GM12801 (cell line): Measurements from ENCODE around the gene IL11.

Experiments used
- CTCF ChIP-seq: IDR thresholded peaks from one replicate; pipeline ENCODE4 v1.5.1; 2011; ENCODE audit warnings: control low read depth; ENCODE audit not compliant: insufficient read length; ENCODE audit errors: extremely low read depth

The IL11 gene

GRCh38 chr19:55386493-55386971 is 16.3 kb upstream of the IL11 start:
- no peak for TF ChIP-seq CTCF

- TF ChIP-seq CTCF, result no peak
These were observed 15.6 kb upstream of the IL11 start, which contains the start of gene RPL28 for GRCh38 chr19:55385724-55386492. Gene RPL28, plus strand, starts transcription at chr19:55385932. Its CDS starts 426 bp downstream, at chr19:55386358.

GRCh38 chr19:55384920-55385723 is 14.9 kb upstream of the IL11 start:
- TF ChIP-seq CTCF, result no peak

GRCh38 chr19:55384131-55384919 is 14.1 kb upstream of the IL11 start, which contains the start of gene TMEM238:
Gene TMEM238, minus strand, starts transcription at chr19:55384292. Its CDS starts 33 bp downstream, at chr19:55384259.
- TF ChIP-seq CTCF, result no peak

GRCh38 chr19:55383279-55384130 is 13.2 kb upstream of the IL11 start:
- TF ChIP-seq CTCF, result no peak

- no peak for TF ChIP-seq CTCF
These were observed 12.3 kb upstream of the IL11 start for GRCh38 chr19:55382522-55383054.
